ENCODE measurements around the gene SPEF1. TPM values are rescaled to one million over a fixed set of nuclear protein-coding genes. Genes with fewer than 3 reads are reported as not detected.

The SPEF1 gene
- total RNA-seq, 4 donors from 2014 or later: not detected

DNA sequence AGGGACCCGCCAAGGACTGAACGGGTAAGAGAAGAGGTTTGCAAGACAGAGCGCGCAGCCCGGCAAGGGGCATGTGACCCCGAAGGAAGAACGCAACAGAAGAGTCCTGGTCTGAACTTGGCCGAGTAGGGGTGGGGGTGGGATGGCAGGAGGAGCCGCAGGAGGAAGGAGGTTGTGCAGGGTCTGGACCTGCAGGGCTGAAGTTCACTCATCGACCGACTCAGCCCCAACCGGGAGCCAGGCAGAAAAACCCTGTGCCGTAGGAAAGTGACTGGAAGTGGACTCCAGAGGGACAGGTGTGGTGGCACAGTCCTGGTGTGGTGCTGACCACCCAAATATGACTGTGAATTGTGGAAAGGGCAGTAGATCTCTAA lies 28.9 kb downstream of the SPEF1 start:
- Histone ChIP-seq H3K27me3 (peaks cover 3% of the 10 kb centered on the region), H3K27ac (no peak overlapping the region), H3K9me3 (no peaks in the 10 kb centered on the region), H3K4me1 (peaks cover 27% of the 10 kb centered on the region), H3K36me3 (peaks cover 18% of the 10 kb centered on the region), H3K4me3 (peak overlapping the region; percentile 49)
- no peak for DNase-seq (ENCODE audit: low spot score in 2 of 2)
- 42% methylated on average over 13 of the region's 13 CpGs for WGBS
- TF ChIP-seq, protein P1, sequence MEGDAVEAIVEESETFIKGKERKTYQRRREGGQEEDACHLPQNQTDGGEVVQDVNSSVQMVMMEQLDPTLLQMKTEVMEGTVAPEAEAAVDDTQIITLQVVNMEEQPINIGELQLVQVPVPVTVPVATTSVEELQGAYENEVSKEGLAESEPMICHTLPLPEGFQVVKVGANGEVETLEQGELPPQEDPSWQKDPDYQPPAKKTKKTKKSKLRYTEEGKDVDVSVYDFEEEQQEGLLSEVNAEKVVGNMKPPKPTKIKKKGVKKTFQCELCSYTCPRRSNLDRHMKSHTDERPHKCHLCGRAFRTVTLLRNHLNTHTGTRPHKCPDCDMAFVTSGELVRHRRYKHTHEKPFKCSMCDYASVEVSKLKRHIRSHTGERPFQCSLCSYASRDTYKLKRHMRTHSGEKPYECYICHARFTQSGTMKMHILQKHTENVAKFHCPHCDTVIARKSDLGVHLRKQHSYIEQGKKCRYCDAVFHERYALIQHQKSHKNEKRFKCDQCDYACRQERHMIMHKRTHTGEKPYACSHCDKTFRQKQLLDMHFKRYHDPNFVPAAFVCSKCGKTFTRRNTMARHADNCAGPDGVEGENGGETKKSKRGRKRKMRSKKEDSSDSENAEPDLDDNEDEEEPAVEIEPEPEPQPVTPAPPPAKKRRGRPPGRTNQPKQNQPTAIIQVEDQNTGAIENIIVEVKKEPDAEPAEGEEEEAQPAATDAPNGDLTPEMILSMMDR (IDR thresholded peaks at IDR 0.05): no peak
- TF ChIP-seq EP300 (IDR thresholded peaks at IDR 0.05): no peak
- no peak for TF ChIP-seq POLR2A (IDR thresholded peaks at IDR 0.05)
- no peak for TF ChIP-seq POLR2AphosphoS5 (IDR thresholded peaks at IDR 0.05)

DNA sequence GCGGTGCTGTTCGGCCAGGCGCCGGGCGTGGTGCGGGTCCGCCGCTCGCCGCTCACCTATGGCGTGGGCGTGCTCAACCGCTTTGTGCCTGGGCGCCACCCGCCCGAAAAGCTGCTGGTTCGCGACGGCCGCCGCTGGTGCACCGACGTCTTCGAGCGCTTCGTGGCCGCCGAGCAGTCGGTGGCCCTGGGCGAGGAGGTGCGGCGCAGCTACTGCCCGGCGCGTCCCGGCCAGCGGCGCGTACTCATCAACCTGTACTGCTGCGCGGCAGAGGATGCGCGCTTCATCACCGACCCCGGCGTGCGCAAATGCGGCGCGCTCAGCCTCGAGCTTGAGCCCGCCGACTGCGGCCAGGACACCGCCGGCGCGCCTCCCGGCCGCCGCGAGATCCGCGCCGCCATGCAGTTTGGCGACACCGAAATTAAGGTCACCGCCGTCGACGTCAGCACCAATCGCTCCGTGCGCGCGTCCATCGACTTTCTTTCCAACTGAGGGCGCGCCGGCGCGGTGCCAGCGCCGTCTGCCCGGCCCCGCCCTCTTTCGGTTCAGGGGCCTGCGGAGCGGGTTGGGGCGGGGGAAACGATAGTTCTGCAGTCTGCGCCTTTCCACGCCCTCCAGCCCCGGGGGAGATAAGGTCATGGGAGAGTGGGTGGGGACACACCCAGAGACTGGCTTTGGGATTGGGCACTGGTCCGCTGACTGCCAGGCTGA lies 29.4 kb downstream of the SPEF1 start:
- peaks cover 3% of the 10 kb centered on the region for H3K27me3 ChIP-seq

GRCh38 chr20:3751305-3751674 lies 30.0 kb downstream of the SPEF1 start:
- Histone ChIP-seq H3K4me1 (peaks cover 27% of the 10 kb centered on the region), H3K9me3 (no peaks in the 10 kb centered on the region), H3K36me3 (peaks cover 24% of the 10 kb centered on the region), H3K27me3 (peaks cover 3% of the 10 kb centered on the region), H3K4me3 (peak overlapping the region; percentile 49), H3K27ac (no peak overlapping the region)
- 83% methylated on average over 14 of the region's 31 CpGs for WGBS
- DNase-seq (ENCODE audit: low spot score in 2 of 2): no peak
- no peak for TF ChIP-seq EP300 (IDR thresholded peaks at IDR 0.05)
- TF ChIP-seq, protein P1 (IDR thresholded peaks at IDR 0.05): no peak
- TF ChIP-seq POLR2A (IDR thresholded peaks at IDR 0.05): no peak

More for the DNA sequence above, 29.4 kb downstream of the SPEF1 start:
- Histone ChIP-seq H3K4me1 (peaks cover 27% of the 10 kb centered on the region), H3K9me3 (no peaks in the 10 kb centered on the region), H3K4me3 (peak overlapping the region; percentile 49), H3K36me3 (peaks cover 23% of the 10 kb centered on the region), H3K27ac (no peak overlapping the region)
- TF ChIP-seq EP300 (IDR thresholded peaks at IDR 0.05): no peak
- no peak for TF ChIP-seq POLR2AphosphoS5 (IDR thresholded peaks at IDR 0.05)
- TF ChIP-seq, protein P1 (IDR thresholded peaks at IDR 0.05): no peak
- TF ChIP-seq POLR2A (IDR thresholded peaks at IDR 0.05): no peak
- DNase-seq (ENCODE audit: low spot score in 2 of 2): no peak
- 62% methylated on average over 52 of the region's 95 CpGs for WGBS

DNA sequence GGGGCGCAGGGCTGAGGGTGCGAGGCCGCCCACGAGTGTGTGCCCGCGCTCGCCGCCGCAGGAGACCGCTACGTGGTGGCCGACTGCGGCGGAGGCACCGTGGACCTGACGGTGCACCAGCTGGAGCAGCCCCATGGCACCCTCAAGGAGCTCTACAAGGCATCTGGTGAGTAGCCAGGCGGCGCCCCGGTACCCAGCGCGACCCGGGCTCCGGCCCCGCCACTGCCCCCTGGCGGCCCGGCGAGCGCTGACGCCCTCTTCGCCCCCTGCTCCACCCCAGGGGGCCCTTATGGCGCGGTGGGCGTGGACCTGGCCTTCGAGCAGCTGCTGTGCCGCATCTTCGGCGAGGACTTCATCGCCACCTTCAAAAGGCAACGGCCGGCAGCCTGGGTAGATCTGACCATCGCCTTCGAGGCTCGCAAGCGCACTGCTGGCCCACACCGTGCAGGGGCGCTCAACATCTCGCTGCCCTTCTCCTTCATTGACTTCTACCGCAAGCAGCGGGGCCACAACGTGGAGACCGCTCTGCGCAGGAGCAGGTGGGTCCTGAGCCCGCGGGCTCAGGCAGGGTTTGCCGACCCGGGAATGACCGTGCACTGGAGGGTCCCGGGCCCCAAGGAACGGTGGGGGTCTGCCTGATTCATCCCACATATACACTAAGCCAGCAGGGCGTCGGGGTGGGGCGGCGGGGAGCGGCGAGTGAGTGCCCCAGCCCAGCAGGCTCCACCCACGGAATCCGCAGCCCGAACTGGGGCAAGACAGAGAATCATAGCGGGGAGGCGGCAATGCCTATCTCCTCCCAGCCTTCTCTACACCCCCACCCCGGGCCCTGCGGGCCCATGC lies 31.3 kb downstream of the SPEF1 start:
- Histone ChIP-seq H3K4me1 (peaks cover 31% of the 10 kb centered on the region), H3K36me3 (peaks cover 24% of the 10 kb centered on the region), H3K4me3 (no peak overlapping the region), H3K27me3 (peaks cover 3% of the 10 kb centered on the region), H3K9me3 (no peaks in the 10 kb centered on the region), H3K27ac (no peak overlapping the region)
- DNase-seq (ENCODE audit: low spot score in 2 of 2): no peak
- WGBS: 59% methylated on average over 22 of the region's 72 CpGs
- TF ChIP-seq, protein P1 (IDR thresholded peaks at IDR 0.05): peak in 1 of 2 donors; percentile 77
- no peak for TF ChIP-seq POLR2AphosphoS5 (IDR thresholded peaks at IDR 0.05)

GRCh38 chr20:3749087-3749688 lies 32.1 kb downstream of the SPEF1 start:
- H3K4me3 ChIP-seq: no peak overlapping the region
- H3K36me3 ChIP-seq: peaks cover 24% of the 10 kb centered on the region
- TF ChIP-seq POLR2A (IDR thresholded peaks at IDR 0.05): no peak
- WGBS: 72% methylated on average over 22 of the region's 24 CpGs
- no peak for DNase-seq (ENCODE audit: low spot score in 2 of 2)
- H3K27me3 ChIP-seq: peaks cover 3% of the 10 kb centered on the region
- H3K27ac ChIP-seq: no peak overlapping the region
- no peaks in the 10 kb centered on the region for H3K9me3 ChIP-seq
- H3K4me1 ChIP-seq: peaks cover 35% of the 10 kb centered on the region

Data from suprapubic skin (tissue), 4 donors.